Naive thymus-derived CD4-positive, alpha-beta T cell (primary cell): Measurements from ENCODE around the gene HRAS. TPM values are rescaled to one million over a fixed set of nuclear protein-coding genes. Genes with fewer than 3 reads are reported as not detected.

Source experiments
- microRNA-seq: library from miRNA; unstranded; fragments of <30 nt; microRNA quantifications from one replicate; pipeline ENCODE4 v1.2.0, GENCODE V29; 2022; ENCODE audit warnings: borderline microRNAs expressed
- polyA plus RNA-seq, 2 donors: library from polyadenylated mRNA; unstranded; fragments of 300-500 nt; fragmentation: Illumina TruSeq; gene quantifications; one replicate each; pipeline ENCODE4 v1.2.3, GENCODE V29; 2021
- total RNA-seq, 6 experiments: library from RNA in 5 of 6; stranded (reverse) in 5 of 6; gene quantifications; 1 replicate in 5 of 6; 2 replicates in 1 of 6; pipeline ENCODE4 v1.2.3 and lab custom pipeline; 2021 to 2026

HRAS gene
- total and polyA plus RNA-seq, 7 experiments from 2014 or later = 12.6 to 52.0 (median 29.0) TPM

Small RNAs within 50 kb of the gene (microRNA-seq; reads per million reads assigned to microRNA genes)
- 63.2 reads per million, percentile 49 among the genes with 10 or more reads in this experiment for gene MIR210

Other genes with a start within 250 kb of the HRAS start
- gene PGGHG, start 246.4 kb downstream of the HRAS start, total RNA-seq = 100 to 1,000 TPM; 325 to 656 (median 348) TPM
- 10 to 100 TPM in 1 of 2 donors, 1 to 10 TPM in 1; 5.1 to 11.7 TPM for gene PGGHG, start 246.4 kb downstream of the HRAS start, polyA plus RNA-seq
- gene IFITM5, start 236.1 kb downstream of the HRAS start, total RNA-seq = not detected
- not detected for gene IFITM5, start 236.1 kb downstream of the HRAS start, polyA plus RNA-seq
- 1,000 to 10,000 TPM in 1 of 5 experiments, 100 to 1,000 TPM in 4; 143 to 1,924 (median 528) TPM for gene IFITM2, start 227.8 kb downstream of the HRAS start, total RNA-seq
- gene IFITM2, start 227.8 kb downstream of the HRAS start, polyA plus RNA-seq = 1,000 to 10,000 TPM; 2,860 to 3,315 TPM
- gene IFITM1, start 221.5 kb downstream of the HRAS start, total RNA-seq = 100 to 1,000 TPM in 4 of 5 experiments, 10 to 100 TPM in 1; 97.4 to 985 (median 241) TPM
- 1,000 to 10,000 TPM; 1,878 to 2,355 TPM for gene IFITM1, start 221.5 kb downstream of the HRAS start, polyA plus RNA-seq
- gene IFITM3, start 214.7 kb downstream of the HRAS start, total RNA-seq = 10 to 100 TPM in 3 of 5 experiments, 1 to 10 TPM in 2; 6.7 to 43.1 (median 13.2) TPM
- 100 to 1,000 TPM in 1 of 2 donors, 1 to 10 TPM in 1; 5.1 to 194 TPM for gene IFITM3, start 214.7 kb downstream of the HRAS start, polyA plus RNA-seq
- 10 to 100 TPM in 2 of 5 experiments, 1 to 10 TPM in 3; 1.2 to 11.8 (median 3.5) TPM for gene B4GALNT4, start 166.1 kb downstream of the HRAS start, total RNA-seq
- gene B4GALNT4, start 166.1 kb downstream of the HRAS start, polyA plus RNA-seq = under 1 TPM in 1 of 2 donors, not detected in 1; 0.14 TPM
- not detected for gene PKP3, start 141.4 kb downstream of the HRAS start, total RNA-seq
- not detected for gene PKP3, start 141.4 kb downstream of the HRAS start, polyA plus RNA-seq
- gene SIGIRR, start 120.6 kb downstream of the HRAS start, total RNA-seq = 100 to 1,000 TPM; 210 to 497 (median 392) TPM
- gene SIGIRR, start 120.6 kb downstream of the HRAS start, polyA plus RNA-seq = 100 to 1,000 TPM; 223 to 305 TPM
- 100 to 1,000 TPM in 1 of 5 experiments, 10 to 100 TPM in 4; 85.2 to 107 (median 94.0) TPM for gene ANO9, start 93.6 kb downstream of the HRAS start, total RNA-seq
- gene ANO9, start 93.6 kb downstream of the HRAS start, polyA plus RNA-seq = 1 to 10 TPM; 9.0 to 9.7 TPM
- 10 to 100 TPM; 19.3 to 27.7 (median 23.4) TPM for gene PTDSS2, start 85.3 kb downstream of the HRAS start, total RNA-seq
- 1 to 10 TPM; 9.0 to 9.9 TPM for gene PTDSS2, start 85.3 kb downstream of the HRAS start, polyA plus RNA-seq
- gene RNH1, start 28.3 kb downstream of the HRAS start, total RNA-seq = 100 to 1,000 TPM in 4 of 5 experiments, 10 to 100 TPM in 1; 98.6 to 193 (median 109) TPM
- gene RNH1, start 28.3 kb downstream of the HRAS start, polyA plus RNA-seq = 100 to 1,000 TPM; 156 to 243 TPM
- gene LRRC56, start 2.0 kb upstream of the HRAS start, total RNA-seq = 1 to 10 TPM; 2.3 to 5.1 (median 3.6) TPM
- gene LRRC56, start 2.0 kb upstream of the HRAS start, polyA plus RNA-seq = 1 to 10 TPM in 1 of 2 donors, under 1 TPM in 1; 0.35 to 1.0 TPM
- 10 to 100 TPM in 2 of 5 experiments, 1 to 10 TPM in 3; 2.8 to 14.7 (median 9.6) TPM for gene LMNTD2, start 25.2 kb upstream of the HRAS start, total RNA-seq
- gene LMNTD2, start 25.2 kb upstream of the HRAS start, polyA plus RNA-seq = 1 to 10 TPM; 2.3 to 3.6 TPM
- gene RASSF7, start 25.4 kb upstream of the HRAS start, total RNA-seq = 10 to 100 TPM; 20.0 to 45.4 (median 35.5) TPM
- gene RASSF7, start 25.4 kb upstream of the HRAS start, polyA plus RNA-seq = 10 to 100 TPM; 26.7 to 43.6 TPM
- gene PHRF1, start 40.9 kb upstream of the HRAS start, total RNA-seq = 10 to 100 TPM; 47.3 to 55.2 (median 49.4) TPM
- gene PHRF1, start 40.9 kb upstream of the HRAS start, polyA plus RNA-seq = 10 to 100 TPM in 1 of 2 donors, 1 to 10 TPM in 1; 6.2 to 22.1 TPM
- gene IRF7, start 80.4 kb upstream of the HRAS start, total RNA-seq = 100 to 1,000 TPM in 1 of 5 experiments, 10 to 100 TPM in 4; 57.0 to 134 (median 64.6) TPM
- 10 to 100 TPM; 25.9 to 50.0 TPM for gene IRF7, start 80.4 kb upstream of the HRAS start, polyA plus RNA-seq
- gene CDHR5, start 89.4 kb upstream of the HRAS start, total RNA-seq = not detected
- gene CDHR5, start 89.4 kb upstream of the HRAS start, polyA plus RNA-seq = not detected
- not detected for gene SCT, start 91.6 kb upstream of the HRAS start, total RNA-seq
- gene SCT, start 91.6 kb upstream of the HRAS start, polyA plus RNA-seq = not detected
- gene DRD4, start 101.7 kb upstream of the HRAS start, total RNA-seq = 1 to 10 TPM in 2 of 5 experiments, under 1 TPM in 3; 0.27 to 1.9 (median 0.75) TPM
- gene DRD4, start 101.7 kb upstream of the HRAS start, polyA plus RNA-seq = not detected
- 100 to 1,000 TPM in 1 of 5 experiments, 10 to 100 TPM in 4; 44.5 to 117 (median 54.2) TPM for gene DEAF1, start 159.6 kb upstream of the HRAS start, total RNA-seq
- 10 to 100 TPM; 33.0 to 71.8 TPM for gene DEAF1, start 159.6 kb upstream of the HRAS start, polyA plus RNA-seq
- gene TMEM80, start 160.2 kb upstream of the HRAS start, total RNA-seq = 10 to 100 TPM; 26.2 to 44.3 (median 40.4) TPM
- 10 to 100 TPM; 31.4 to 37.8 TPM for gene TMEM80, start 160.2 kb upstream of the HRAS start, polyA plus RNA-seq
- 10 to 100 TPM in 3 of 5 experiments, 1 to 10 TPM in 2; 7.2 to 16.6 (median 10.9) TPM for gene EPS8L2, start 170.7 kb upstream of the HRAS start, total RNA-seq
- gene EPS8L2, start 170.7 kb upstream of the HRAS start, polyA plus RNA-seq = 1 to 10 TPM; 4.5 to 4.6 TPM
- gene TALDO1, start 211.9 kb upstream of the HRAS start, total RNA-seq = 100 to 1,000 TPM in 2 of 5 experiments, 10 to 100 TPM in 3; 61.4 to 272 (median 90.3) TPM
- gene TALDO1, start 211.9 kb upstream of the HRAS start, polyA plus RNA-seq = 100 to 1,000 TPM; 179 to 214 TPM
- gene GATD1, start 241.9 kb upstream of the HRAS start, total RNA-seq = 10 to 100 TPM; 37.8 to 59.2 (median 52.9) TPM
- gene GATD1, start 241.9 kb upstream of the HRAS start, polyA plus RNA-seq = 10 to 100 TPM in 1 of 2 donors, 1 to 10 TPM in 1; 8.1 to 17.8 TPM